Measurements from ENCODE around the gene GNA12.
"Not testable (repeated sequence)": the region's sequence is repeated elsewhere in the genome, so short reads cannot be mapped to it uniquely, and the experiment has no call there.

The GNA12 gene

GRCh38 chr7:2738766-2739549, 105.2 kb downstream of the GNA12 start:
- no peak for DNase-seq

- DNase-seq, result no peak
Observed at GRCh38 chr7:2737771-2738540, 106.2 kb downstream of the GNA12 start.

GRCh38 chr7:2737005-2737743, 106.9 kb downstream of the GNA12 start:
- DNase-seq, result not testable (repeated sequence)

GRCh38 chr7:2736411-2736914, 107.6 kb downstream of the GNA12 start:
- no peak for DNase-seq

GRCh38 chr7:2735744-2736143, 108.4 kb downstream of the GNA12 start:
- no peak for DNase-seq

- DNase-seq, result no peak
Observed at GRCh38 chr7:2734751-2735571, 109.1 kb downstream of the GNA12 start.

GRCh38 chr7:2734084-2734686, 109.9 kb downstream of the GNA12 start:
- no peak for DNase-seq

GRCh38 chr7:2732959-2733584, 111.0 kb downstream of the GNA12 start:
- no peak for DNase-seq

- no peak for DNase-seq
Observed at GRCh38 chr7:2732388-2732787, 111.7 kb downstream of the GNA12 start.

- DNase-seq, result no peak
Observed at GRCh38 chr7:2730846-2731770, 113.0 kb downstream of the GNA12 start.

- DNase-seq, result no peak
Observed at GRCh38 chr7:2729893-2730716, 114.0 kb downstream of the GNA12 start.

- no peak for DNase-seq
Observed at GRCh38 chr7:2729031-2729892, 114.8 kb downstream of the GNA12 start.

- no peak for DNase-seq
Observed at GRCh38 chr7:2728316-2729030, 115.6 kb downstream of the GNA12 start.

- DNase-seq, result not testable (repeated sequence)
Observed at GRCh38 chr7:2727206-2727605, 116.9 kb downstream of the GNA12 start.

- DNase-seq, result no peak
Observed at GRCh38 chr7:2726316-2727018, 117.6 kb downstream of the GNA12 start.

- no peak for DNase-seq
Observed at GRCh38 chr7:2725178-2726105, 118.7 kb downstream of the GNA12 start.

Measured in stimulated activated CD4-positive, alpha-beta T cell treated with anti-CD3 and anti-CD28 coated beads, Interleukin-15, amount 100 ng/mL, for 24 hours (primary cell).